Renal cortex interstitium (tissue), 11 donors: ENCODE data around the gene LYRM4. TPM values are rescaled to one million over a fixed set of nuclear protein-coding genes. Genes with fewer than 3 reads are reported as not detected.

Source experiments
- DNase-seq, 11 donors: peaks; one replicate each; pipeline ENCODE4 v3.0.0-alpha.2; 2013; ENCODE audit warnings: low read depth in 9 of 11, low spot score in 4 of 11; ENCODE audit errors: extremely low read depth in 1 of 11
- polyA plus RNA-seq, 3 donors: library from polyadenylated mRNA; unstranded; fragments of 120-200 nt; gene quantifications; one replicate each; pipeline ENCODE4 v1.2.1, GENCODE V29; 2013; ENCODE audit not compliant: insufficient read length in 3 of 3

LYRM4 gene
- polyA plus RNA-seq, 3 donors, result 41.8 to 46.0 (median 43.6) TPM

DNA sequence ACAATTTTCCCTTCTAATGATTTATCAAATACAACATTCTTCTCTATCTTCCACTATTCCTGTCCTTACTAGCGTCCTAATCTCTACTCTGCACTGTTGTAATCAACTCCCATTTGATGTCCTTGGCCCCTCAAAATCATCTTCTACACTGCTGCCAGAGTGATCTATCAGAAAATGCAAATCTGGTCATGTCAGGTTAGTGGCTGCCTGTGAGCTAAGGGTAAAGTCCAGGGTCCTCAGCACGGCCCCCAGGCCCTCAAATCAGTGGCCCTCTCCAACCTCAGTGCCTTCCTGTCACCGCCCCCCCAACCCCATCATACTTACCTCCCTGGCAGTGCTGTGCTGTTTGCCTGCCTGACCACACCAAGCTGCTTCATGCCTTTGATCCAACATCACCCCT is 3.8 kb downstream of the LYRM4 start:
- DNase-seq, result no peak

DNA sequence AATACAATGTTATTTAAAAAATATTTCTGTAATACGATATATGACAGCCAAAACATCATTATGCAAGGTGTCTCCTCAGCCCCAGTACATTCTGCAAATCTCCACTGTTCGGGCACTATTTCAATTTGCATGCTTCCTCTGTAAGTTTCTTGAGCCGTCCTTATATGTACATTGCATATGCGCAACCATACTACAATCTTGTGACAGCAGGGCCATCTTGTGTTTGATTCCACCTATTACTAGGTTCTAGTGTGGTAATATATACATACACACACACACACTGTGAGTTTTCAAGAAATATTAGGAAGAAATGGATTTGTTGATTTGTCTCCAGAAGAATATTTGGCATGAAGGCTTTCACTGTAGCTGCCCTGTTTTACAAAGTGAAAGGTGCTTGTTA is 9.8 kb downstream of the LYRM4 start:
- DNase-seq, result no peak

- no peak for DNase-seq
Measured at GRCh38 chr6:5250451-5250850, 10.3 kb downstream of the LYRM4 start.

GRCh38 chr6:5249451-5250122 is 11.2 kb downstream of the LYRM4 start:
- DNase-seq, result no peak

- no peak for DNase-seq
Measured at GRCh38 chr6:5248302-5249098, 12.2 kb downstream of the LYRM4 start.

GRCh38 chr6:5247201-5247600 is 13.5 kb downstream of the LYRM4 start:
- DNase-seq, result no peak

DNA sequence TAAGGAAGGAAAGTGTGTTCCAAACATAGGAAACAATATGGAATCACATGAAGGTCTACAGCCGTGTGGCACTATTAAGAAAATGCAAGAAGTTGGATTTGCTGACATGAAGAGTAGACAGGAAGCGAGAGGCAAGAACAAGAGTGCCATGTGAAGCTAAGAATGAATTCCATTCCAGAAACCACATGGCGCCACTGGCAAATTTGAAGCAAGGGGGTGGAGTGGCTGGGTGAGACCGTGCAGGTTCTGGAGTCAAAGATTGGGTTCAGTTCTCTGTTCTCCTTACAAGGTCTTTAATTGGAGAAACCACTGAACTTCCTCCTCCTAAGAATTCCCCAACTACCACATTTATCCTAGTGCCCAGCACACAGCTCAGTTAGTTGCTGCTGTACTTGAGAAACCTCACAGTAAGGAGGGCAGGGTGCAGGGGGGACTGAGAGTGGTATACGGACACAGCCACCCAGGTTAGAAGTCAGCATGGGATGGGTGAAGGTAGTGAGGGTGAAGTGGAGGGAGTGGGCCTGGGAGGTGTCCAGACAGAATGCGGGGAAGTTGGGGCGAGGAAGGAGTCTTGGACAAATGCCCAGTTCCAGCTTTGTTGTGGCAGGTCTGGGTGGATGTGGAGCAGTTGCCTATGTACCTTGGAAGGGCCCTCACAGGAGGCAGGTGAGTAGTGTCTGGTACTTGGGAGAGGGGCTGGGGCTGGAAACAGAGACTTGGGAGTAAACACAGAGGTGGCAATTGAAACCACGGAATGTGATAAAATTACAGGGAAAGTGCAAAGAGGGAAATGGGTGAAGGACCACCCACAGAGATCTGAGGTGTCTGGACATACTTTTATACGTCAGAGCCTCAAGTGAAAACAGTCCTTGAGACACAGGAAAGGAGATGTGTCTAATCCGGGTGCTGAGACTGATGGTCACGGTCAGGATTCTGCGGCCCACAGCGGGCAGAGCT is 14.3 kb downstream of the LYRM4 start:
- DNase-seq, result peak in 1 of 11 donors; percentile 3

DNA sequence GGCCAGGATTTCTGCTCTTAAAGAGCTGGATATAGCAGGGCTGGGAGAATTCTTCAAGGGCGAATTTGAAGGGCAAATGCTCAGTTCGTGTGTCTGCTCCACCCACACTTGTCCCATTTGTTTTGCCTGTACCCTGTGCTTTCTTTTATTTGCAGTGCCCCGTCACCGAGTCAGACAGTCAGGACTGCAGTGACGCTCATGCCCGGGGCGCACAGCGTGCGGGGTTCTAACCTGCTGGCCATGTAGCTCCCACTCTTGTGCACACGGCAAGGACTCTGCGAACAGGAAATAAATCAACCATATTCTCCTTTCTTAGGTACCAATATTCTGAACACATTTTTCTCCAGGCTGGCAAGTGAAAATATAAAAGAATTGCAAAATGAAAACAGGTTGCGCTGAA is 17.7 kb downstream of the LYRM4 start:
- DNase-seq, result no peak

DNA sequence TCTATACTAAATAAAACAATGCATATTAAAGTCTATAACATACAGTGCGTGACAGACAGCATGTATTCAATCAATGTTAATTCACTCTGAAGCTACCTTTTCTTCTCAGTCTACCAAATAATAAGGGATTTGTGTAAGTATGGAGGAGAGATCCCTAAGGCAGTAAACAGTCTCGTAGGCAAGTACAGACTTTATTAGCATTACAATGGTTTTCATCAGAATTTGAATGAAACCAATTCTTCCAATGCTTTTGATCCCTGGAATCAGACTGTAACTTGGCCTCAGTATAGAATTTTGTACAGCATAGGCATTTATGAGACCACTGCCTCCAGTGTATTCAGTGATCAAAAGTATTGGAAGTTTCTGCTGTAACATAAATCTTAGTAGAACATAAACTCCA is 19.5 kb downstream of the LYRM4 start:
- no peak for DNase-seq

- DNase-seq, result no peak
Measured at GRCh38 chr6:5238336-5238735, 22.4 kb downstream of the LYRM4 start.

GRCh38 chr6:5237805-5238204 is 22.9 kb downstream of the LYRM4 start:
- no peak for DNase-seq

DNA sequence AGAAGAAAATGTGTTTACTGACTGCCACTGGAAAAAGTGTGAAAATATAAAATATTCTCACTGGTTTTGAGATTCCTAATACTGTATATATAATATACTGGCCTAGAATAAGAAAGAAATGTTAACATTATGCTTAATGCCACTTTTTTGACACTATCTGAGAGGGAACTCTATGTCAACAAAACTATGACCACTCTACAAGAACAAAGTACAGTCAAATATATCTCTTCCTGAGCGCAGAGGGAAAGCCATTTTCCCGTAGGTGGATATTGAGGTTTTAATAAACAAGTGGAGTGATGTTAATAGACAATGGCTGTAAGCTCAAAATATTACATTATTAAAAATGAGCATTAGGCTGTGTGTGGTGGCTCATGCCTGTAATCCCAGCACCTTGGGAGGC is 24.9 kb downstream of the LYRM4 start:
- no peak for DNase-seq

GRCh38 chr6:5234874-5235273 is 25.9 kb downstream of the LYRM4 start:
- DNase-seq, result no peak

DNA sequence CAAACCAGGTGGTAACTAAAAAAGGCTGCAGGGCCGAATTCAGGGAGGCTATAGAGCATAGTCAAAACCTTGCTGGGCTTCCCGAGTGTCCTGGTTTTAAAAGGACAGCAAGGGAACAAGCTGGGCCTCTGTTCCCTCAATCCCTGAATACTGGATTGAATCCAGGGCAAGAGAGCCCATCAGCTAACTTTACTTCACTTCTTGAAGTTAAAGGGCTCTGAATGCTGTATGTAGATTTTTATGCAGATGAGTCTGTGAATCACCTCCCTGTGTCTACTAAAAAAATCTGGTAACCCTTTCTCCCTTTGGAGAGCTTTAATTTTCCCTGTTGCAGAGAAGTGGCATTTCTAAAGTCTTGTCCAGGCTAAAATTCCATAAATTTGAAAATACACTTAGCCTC is 29.5 kb downstream of the LYRM4 start:
- no peak for DNase-seq

- no peak for DNase-seq
Measured at GRCh38 chr6:5230081-5230480, 30.7 kb downstream of the LYRM4 start.

- DNase-seq, result no peak
Measured at GRCh38 chr6:5229356-5229755, 31.4 kb downstream of the LYRM4 start.

DNA sequence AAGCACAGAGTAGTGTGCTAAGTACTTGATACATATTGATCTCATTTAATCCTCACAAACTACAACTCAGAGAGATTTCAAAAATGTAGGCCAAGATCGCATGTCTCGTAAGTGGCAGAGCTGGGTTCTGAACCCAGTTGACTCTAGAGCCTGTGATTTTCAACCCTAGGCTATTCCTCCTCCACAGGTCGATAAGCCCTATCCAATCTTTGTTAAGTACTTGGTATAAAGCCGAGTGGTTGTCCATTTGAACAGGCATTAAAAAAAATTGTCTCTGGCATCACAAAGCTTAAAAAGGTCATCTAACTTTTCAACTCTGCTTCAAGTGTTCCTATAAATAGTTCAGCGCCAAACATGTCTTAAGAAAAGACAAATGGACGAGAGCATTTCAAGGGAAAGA is 37.4 kb downstream of the LYRM4 start:
- DNase-seq, result no peak

DNA sequence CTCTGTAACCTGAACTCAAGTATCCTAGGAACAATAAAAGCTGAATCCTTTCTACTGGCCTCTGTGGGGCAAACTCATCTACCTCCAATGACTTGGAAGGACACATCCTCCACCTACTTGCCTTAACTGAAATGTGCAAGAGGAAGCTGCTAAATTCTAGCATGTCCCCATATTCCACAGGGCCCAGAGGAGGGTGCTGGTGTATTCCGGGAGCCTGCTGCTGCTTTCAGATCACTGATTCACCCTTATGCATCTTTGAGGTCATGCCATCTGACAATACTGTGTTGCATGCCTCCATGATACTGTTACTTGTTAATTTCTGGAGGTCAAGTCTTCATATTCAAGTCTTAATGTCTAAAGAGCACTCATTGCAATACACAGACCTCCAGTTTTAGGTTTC is 40.3 kb downstream of the LYRM4 start:
- no peak for DNase-seq

GRCh38 chr6:5219011-5219691 is 41.6 kb downstream of the LYRM4 start:
- DNase-seq, result no peak
